SK-N-SH treated with all-trans-retinoic acid at 6 μM for 48 hours (cell line): ENCODE data around the gene MAST4.

Experiments used
- ATAC-seq: fragments of 200-7000 bp; cut with Tn5 transposase; 3 replicates; pipeline ENCODE4 v1.9.1; 2020; ENCODE audit warnings: mild to moderate bottlenecking, moderate library complexity
- ARNTL ChIP-seq: fragments of 450-650 bp; formaldehyde crosslinking; IDR thresholded peaks from 2 replicates; pipeline ENCODE4 v1.5.0; 2020; ENCODE audit warnings: low read depth, mild to moderate bottlenecking, moderate library complexity, borderline replicate concordance
- BACH2 ChIP-seq: fragments of 250-450 bp; sonication (Bioruptor Pico); IDR thresholded peaks from 2 replicates; pipeline ENCODE4 v1.9.0; 2021; ENCODE audit warnings: mild to moderate bottlenecking, borderline replicate concordance
- CSDC2 ChIP-seq: fragments of 250-450 bp; sonication (Bioruptor Pico); IDR thresholded peaks from 2 replicates; pipeline ENCODE4 v1.5.0; 2020; ENCODE audit warnings: mild to moderate bottlenecking, moderate library complexity
- ESRRG ChIP-seq: fragments of 250-450 bp; sonication (Bioruptor Pico); IDR thresholded peaks from 2 replicates; pipeline ENCODE4 v1.6.1; 2021; ENCODE audit warnings: mild to moderate bottlenecking
- GLIS3 ChIP-seq: fragments of 250-450 bp; sonication (Bioruptor Pico); IDR thresholded peaks from 2 replicates; pipeline ENCODE4 v1.5.0; 2020; ENCODE audit warnings: mild to moderate bottlenecking, moderate library complexity
- ISL1 ChIP-seq: fragments of 250-450 bp; sonication (Bioruptor Pico); IDR thresholded peaks from 2 replicates; pipeline ENCODE4 v2.1.2; 2022; ENCODE audit warnings: mild to moderate bottlenecking, moderate library complexity
- OSR1 ChIP-seq: fragments of 250-450 bp; sonication (Bioruptor Pico); IDR thresholded peaks from 2 replicates; pipeline ENCODE4 v1.8.0; 2022; ENCODE audit warnings: moderate library complexity, mild to moderate bottlenecking, inconsistent platforms
- RARB ChIP-seq: fragments of 250-450 bp; sonication (Bioruptor Pico); IDR thresholded peaks from 2 replicates; pipeline ENCODE4 v1.8.0; 2021; ENCODE audit warnings: mild to moderate bottlenecking, moderate library complexity
- SNAI2 ChIP-seq: fragments of 250-450 bp; sonication (Bioruptor Pico); IDR thresholded peaks from 2 replicates; pipeline ENCODE4 v1.5.0; 2020; ENCODE audit warnings: mild to moderate bottlenecking, moderate library complexity
- TOX ChIP-seq: fragments of 250-450 bp; sonication (Bioruptor Pico); IDR thresholded peaks from 2 replicates; pipeline ENCODE4 v1.8.0; 2021; ENCODE audit warnings: mild to moderate bottlenecking, moderate library complexity, borderline replicate concordance
- ZC3H10 ChIP-seq: fragments of 250-450 bp; sonication (Bioruptor Pico); IDR thresholded peaks from 2 replicates; pipeline ENCODE4 v1.5.1; 2021; ENCODE audit warnings: mild to moderate bottlenecking, moderate library complexity
- ZFP3 ChIP-seq: fragments of 250-450 bp; sonication (Bioruptor Pico); IDR thresholded peaks from 2 replicates; pipeline ENCODE4 v1.5.0; 2020; ENCODE audit warnings: mild to moderate bottlenecking, moderate library complexity
- ZFP30 ChIP-seq: fragments of 450-650 bp; formaldehyde crosslinking; IDR thresholded peaks from 2 replicates; pipeline ENCODE4 v1.5.0; 2022; ENCODE audit warnings: mild to moderate bottlenecking, moderate library complexity
- ZNF70 ChIP-seq: fragments of 450-650 bp; formaldehyde crosslinking; IDR thresholded peaks from 2 replicates; pipeline ENCODE4 v1.5.0; 2020; ENCODE audit warnings: mild to moderate bottlenecking, moderate library complexity
- ZNF8 ChIP-seq: fragments of 450-650 bp; formaldehyde crosslinking; IDR thresholded peaks from 2 replicates; pipeline ENCODE4 v1.5.0; 2020; ENCODE audit warnings: mild to moderate bottlenecking, moderate library complexity
- TF ChIP-seq, protein P1 (sequence below): fragments of 250-450 bp; sonication (Bioruptor Pico); IDR thresholded peaks from 2 replicates; pipeline ENCODE4 v1.5.0; 2020; ENCODE audit warnings: mild to moderate bottlenecking, moderate library complexity
- TF ChIP-seq, protein P2 (sequence below): fragments of 250-450 bp; sonication (Bioruptor Pico); IDR thresholded peaks from 2 replicates; pipeline ENCODE4 v1.8.0; 2020; ENCODE audit warnings: mild to moderate bottlenecking, moderate library complexity, borderline replicate concordance
- TF ChIP-seq, protein P3 (sequence below): fragments of 250-450 bp; sonication (Bioruptor Pico); IDR thresholded peaks from 2 replicates; pipeline ENCODE4 v1.8.0; 2021; ENCODE audit warnings: low read depth, mild to moderate bottlenecking, moderate library complexity, borderline replicate concordance
- TF ChIP-seq, protein P4 (sequence below): fragments of 250-450 bp; sonication (Bioruptor Pico); IDR thresholded peaks from 2 replicates; pipeline ENCODE4 v1.5.1; 2021; ENCODE audit warnings: mild to moderate bottlenecking, moderate library complexity
- TF ChIP-seq, protein P5 (sequence below): fragments of 250-450 bp; sonication (Bioruptor Pico); IDR thresholded peaks from 2 replicates; pipeline ENCODE4 v1.5.1; 2020; ENCODE audit warnings: low read depth, mild to moderate bottlenecking, moderate library complexity

The MAST4 gene

DNA sequence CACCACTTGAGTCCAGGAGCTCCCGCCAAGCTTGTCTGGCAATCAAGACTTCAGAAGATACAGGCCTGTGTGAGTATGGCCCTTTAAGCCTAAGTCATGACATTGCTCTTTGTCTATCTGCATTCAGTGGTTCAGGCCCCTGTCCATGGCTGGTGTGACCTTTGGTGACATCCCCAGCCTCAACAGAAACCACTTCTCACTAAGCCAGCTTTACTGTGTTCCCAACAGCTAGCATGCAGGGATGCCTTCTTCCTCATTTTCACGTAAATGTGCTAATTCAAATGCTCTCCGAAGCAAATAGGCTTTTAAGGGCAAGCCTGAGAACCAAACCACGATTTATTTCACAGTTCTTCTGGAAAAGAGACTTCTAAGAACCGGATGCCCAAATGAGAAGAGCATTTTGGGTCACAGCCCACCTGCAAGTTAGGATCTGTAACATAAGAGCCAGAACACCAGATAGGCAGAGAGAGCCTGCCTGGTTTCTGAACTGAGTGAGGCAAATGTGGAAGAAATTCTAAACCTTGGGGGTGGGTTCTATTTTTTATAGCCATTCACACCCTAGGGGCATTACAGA lies 585.5 kb downstream of the MAST4 start:
- TF ChIP-seq SNAI2 (no peak), ARNTL (CRISPR knock-in tag) (no peak), TOX (CRISPR knock-in tag) (no peak), CSDC2 (CRISPR knock-in tag) (no peak), ZC3H10 (no peak), ISL1 (CRISPR knock-in tag) (no peak), ZNF8 (no peak), ZFP30 (CRISPR knock-in tag) (no peak), ZNF70 (no peak), ZFP3 (CRISPR knock-in tag) (no peak), OSR1 (CRISPR knock-in tag) (no peak), ESRRG (no peak)
- TF ChIP-seq, protein P1, sequence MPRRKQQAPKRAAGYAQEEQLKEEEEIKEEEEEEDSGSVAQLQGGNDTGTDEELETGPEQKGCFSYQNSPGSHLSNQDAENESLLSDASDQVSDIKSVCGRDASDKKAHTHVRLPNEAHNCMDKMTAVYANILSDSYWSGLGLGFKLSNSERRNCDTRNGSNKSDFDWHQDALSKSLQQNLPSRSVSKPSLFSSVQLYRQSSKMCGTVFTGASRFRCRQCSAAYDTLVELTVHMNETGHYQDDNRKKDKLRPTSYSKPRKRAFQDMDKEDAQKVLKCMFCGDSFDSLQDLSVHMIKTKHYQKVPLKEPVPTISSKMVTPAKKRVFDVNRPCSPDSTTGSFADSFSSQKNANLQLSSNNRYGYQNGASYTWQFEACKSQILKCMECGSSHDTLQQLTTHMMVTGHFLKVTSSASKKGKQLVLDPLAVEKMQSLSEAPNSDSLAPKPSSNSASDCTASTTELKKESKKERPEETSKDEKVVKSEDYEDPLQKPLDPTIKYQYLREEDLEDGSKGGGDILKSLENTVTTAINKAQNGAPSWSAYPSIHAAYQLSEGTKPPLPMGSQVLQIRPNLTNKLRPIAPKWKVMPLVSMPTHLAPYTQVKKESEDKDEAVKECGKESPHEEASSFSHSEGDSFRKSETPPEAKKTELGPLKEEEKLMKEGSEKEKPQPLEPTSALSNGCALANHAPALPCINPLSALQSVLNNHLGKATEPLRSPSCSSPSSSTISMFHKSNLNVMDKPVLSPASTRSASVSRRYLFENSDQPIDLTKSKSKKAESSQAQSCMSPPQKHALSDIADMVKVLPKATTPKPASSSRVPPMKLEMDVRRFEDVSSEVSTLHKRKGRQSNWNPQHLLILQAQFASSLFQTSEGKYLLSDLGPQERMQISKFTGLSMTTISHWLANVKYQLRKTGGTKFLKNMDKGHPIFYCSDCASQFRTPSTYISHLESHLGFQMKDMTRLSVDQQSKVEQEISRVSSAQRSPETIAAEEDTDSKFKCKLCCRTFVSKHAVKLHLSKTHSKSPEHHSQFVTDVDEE (CRISPR knock-in tag) = no peak
- TF ChIP-seq, protein P2, sequence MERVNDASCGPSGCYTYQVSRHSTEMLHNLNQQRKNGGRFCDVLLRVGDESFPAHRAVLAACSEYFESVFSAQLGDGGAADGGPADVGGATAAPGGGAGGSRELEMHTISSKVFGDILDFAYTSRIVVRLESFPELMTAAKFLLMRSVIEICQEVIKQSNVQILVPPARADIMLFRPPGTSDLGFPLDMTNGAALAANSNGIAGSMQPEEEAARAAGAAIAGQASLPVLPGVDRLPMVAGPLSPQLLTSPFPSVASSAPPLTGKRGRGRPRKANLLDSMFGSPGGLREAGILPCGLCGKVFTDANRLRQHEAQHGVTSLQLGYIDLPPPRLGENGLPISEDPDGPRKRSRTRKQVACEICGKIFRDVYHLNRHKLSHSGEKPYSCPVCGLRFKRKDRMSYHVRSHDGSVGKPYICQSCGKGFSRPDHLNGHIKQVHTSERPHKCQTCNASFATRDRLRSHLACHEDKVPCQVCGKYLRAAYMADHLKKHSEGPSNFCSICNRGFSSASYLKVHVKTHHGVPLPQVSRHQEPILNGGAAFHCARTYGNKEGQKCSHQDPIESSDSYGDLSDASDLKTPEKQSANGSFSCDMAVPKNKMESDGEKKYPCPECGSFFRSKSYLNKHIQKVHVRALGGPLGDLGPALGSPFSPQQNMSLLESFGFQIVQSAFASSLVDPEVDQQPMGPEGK (CRISPR knock-in tag) = no peak
- TF ChIP-seq, protein P3, sequence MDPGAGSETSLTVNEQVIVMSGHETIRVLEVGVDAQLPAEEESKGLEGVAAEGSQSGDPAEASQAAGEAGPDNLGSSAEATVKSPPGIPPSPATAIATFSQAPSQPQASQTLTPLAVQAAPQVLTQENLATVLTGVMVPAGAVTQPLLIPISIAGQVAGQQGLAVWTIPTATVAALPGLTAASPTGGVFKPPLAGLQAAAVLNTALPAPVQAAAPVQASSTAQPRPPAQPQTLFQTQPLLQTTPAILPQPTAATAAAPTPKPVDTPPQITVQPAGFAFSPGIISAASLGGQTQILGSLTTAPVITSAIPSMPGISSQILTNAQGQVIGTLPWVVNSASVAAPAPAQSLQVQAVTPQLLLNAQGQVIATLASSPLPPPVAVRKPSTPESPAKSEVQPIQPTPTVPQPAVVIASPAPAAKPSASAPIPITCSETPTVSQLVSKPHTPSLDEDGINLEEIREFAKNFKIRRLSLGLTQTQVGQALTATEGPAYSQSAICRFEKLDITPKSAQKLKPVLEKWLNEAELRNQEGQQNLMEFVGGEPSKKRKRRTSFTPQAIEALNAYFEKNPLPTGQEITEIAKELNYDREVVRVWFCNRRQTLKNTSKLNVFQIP = no peak
- TF ChIP-seq, protein P4, sequence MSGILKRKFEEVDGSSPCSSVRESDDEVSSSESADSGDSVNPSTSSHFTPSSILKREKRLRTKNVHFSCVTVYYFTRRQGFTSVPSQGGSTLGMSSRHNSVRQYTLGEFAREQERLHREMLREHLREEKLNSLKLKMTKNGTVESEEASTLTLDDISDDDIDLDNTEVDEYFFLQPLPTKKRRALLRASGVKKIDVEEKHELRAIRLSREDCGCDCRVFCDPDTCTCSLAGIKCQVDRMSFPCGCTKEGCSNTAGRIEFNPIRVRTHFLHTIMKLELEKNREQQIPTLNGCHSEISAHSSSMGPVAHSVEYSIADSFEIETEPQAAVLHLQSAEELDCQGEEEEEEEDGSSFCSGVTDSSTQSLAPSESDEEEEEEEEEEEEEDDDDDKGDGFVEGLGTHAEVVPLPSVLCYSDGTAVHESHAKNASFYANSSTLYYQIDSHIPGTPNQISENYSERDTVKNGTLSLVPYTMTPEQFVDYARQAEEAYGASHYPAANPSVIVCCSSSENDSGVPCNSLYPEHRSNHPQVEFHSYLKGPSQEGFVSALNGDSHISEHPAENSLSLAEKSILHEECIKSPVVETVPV (CRISPR knock-in tag) = no peak
- TF ChIP-seq, all 23 proteins: peak for 0
- no peak for ATAC-seq

DNA sequence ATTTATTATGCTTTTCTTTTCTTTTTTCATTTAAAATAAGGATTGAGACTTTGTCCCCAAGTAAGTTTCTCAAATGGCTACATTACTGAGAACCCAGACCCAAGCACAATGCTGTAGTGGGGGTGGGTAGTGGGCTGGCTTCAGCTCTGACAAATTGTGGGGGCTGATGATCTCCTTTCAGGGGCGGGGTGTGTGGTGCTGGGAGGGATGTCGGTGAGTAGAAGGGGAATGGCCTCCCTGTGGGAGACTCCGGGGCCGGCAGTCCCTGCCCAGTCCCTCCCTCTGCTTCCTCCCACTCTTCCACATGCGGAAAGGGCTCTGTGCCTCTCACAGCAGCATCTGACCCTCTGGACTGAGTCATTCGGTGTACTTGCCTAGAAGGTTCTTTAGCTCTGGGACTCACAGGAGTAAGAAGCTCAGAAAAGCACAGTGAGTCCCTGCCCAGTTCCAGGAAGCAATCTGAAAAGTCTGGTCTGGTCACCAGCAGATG lies 586.2 kb downstream of the MAST4 start:
- peak; percentile 30 for ATAC-seq
- no peak for TF ChIP-seq ZNF70
- TF ChIP-seq OSR1 (CRISPR knock-in tag) = no peak
- TF ChIP-seq BACH2 (CRISPR knock-in tag) = no peak
- TF ChIP-seq CSDC2 (CRISPR knock-in tag) = no peak
- no peak for TF ChIP-seq ZFP3 (CRISPR knock-in tag)
- no peak for TF ChIP-seq RARB (CRISPR knock-in tag)
- no peak for TF ChIP-seq GLIS3
- TF ChIP-seq, protein P2 (CRISPR knock-in tag) = no peak
- TF ChIP-seq, protein P5, sequence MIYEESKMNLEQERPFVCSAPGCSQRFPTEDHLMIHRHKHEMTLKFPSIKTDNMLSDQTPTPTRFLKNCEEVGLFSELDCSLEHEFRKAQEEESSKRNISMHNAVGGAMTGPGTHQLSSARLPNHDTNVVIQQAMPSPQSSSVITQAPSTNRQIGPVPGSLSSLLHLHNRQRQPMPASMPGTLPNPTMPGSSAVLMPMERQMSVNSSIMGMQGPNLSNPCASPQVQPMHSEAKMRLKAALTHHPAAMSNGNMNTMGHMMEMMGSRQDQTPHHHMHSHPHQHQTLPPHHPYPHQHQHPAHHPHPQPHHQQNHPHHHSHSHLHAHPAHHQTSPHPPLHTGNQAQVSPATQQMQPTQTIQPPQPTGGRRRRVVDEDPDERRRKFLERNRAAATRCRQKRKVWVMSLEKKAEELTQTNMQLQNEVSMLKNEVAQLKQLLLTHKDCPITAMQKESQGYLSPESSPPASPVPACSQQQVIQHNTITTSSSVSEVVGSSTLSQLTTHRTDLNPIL = no peak
